ENCODE measurements around the gene MEN1.

GRCh38 chr11:64776875-64777274 is 33.5 kb downstream of the MEN1 start:
- no peak for TF ChIP-seq EZH2phosphoT487 (IDR thresholded peaks at IDR 0.05; ENCODE audit: insufficient read depth, low read depth)
- no peak for TF ChIP-seq EZH2 (IDR thresholded peaks at IDR 0.05; ENCODE audit: insufficient read depth, poor library complexity, severe bottlenecking)
